ENCODE results near the gene PHF13.

PHF13 gene

GRCh38 chr1:6601049-6601922 lies 12.2 kb upstream of the PHF13 start:
- FAIRE-seq (peak; percentile 58), DNase-seq (ENCODE audit: insufficient read length, low spot score) (no peak)

- no peak for FAIRE-seq
- DNase-seq (ENCODE audit: insufficient read length, low spot score) = no peak
Observed at GRCh38 chr1:6601923-6602668, 11.4 kb upstream of the PHF13 start.

- no peak for FAIRE-seq
- peak; percentile 76 for DNase-seq (ENCODE audit: insufficient read length, low spot score)
Observed at GRCh38 chr1:6602669-6603237, 10.8 kb upstream of the PHF13 start, which contains the start of gene KLHL21. KLHL21 (minus strand) TSS chr1:6602869; CDS start chr1:6602817, 52 bp downstream.

GRCh38 chr1:6603238-6603914 lies 10.2 kb upstream of the PHF13 start:
- DNase-seq (ENCODE audit: insufficient read length, low spot score) = no peak
- peak; percentile 81 for FAIRE-seq

GRCh38 chr1:6603915-6604558 lies 9.5 kb upstream of the PHF13 start:
- DNase-seq (ENCODE audit: insufficient read length, low spot score) (no peak), FAIRE-seq (no peak)

- FAIRE-seq = no peak
- DNase-seq (ENCODE audit: insufficient read length, low spot score) = no peak
Observed at GRCh38 chr1:6612641-6613360, 730 bp upstream of the PHF13 start.

GRCh38 chr1:6614019-6614928 lies 743 bp downstream of the PHF13 start:
- peak; percentile 80 for DNase-seq (ENCODE audit: insufficient read length, low spot score)
- no peak for FAIRE-seq

GRCh38 chr1:6614929-6615785 lies 1.6 kb downstream of the PHF13 start:
- DNase-seq (ENCODE audit: insufficient read length, low spot score) (no peak), FAIRE-seq (peak; percentile 40)

- DNase-seq (ENCODE audit: insufficient read length, low spot score) (no peak), FAIRE-seq (no peak)
Observed at GRCh38 chr1:6619045-6619444, 5.5 kb downstream of the PHF13 start.

- DNase-seq (ENCODE audit: insufficient read length, low spot score) (no peak), FAIRE-seq (no peak)
Observed at GRCh38 chr1:6621429-6622391, 8.2 kb downstream of the PHF13 start.

GRCh38 chr1:6622396-6623152 lies 9.0 kb downstream of the PHF13 start:
- DNase-seq (ENCODE audit: insufficient read length, low spot score) = no peak
- FAIRE-seq = no peak

- FAIRE-seq = no peak
- DNase-seq (ENCODE audit: insufficient read length, low spot score) = no peak
Observed at GRCh38 chr1:6623269-6623965, 9.9 kb downstream of the PHF13 start.

- DNase-seq (ENCODE audit: insufficient read length, low spot score) (peak; percentile 97), FAIRE-seq (peak; percentile 83)
Observed at GRCh38 chr1:6624710-6625583, 11.4 kb downstream of the PHF13 start, which contains the start of gene THAP3. THAP3 (plus strand) TSS chr1:6624868; CDS start chr1:6625219, 351 bp downstream.

GRCh38 chr1:6625584-6626149 lies 12.1 kb downstream of the PHF13 start:
- DNase-seq (ENCODE audit: insufficient read length, low spot score) (no peak), FAIRE-seq (peak; percentile 58)

All from GM19239 (cell line).